Caki2 (cell line): Measurements from ENCODE around the gene TMEM220. TPM values are rescaled to one million over a fixed set of nuclear protein-coding genes. Genes with fewer than 3 reads are reported as not detected.

Experiments
- DNase-seq: peaks from one replicate; pipeline ENCODE4 v3.0.0-alpha.2; 2015; ENCODE audit warnings: low read depth
- in situ Hi-C: cut with HindIII; loops from 2 replicates; pipeline ENCODE4 v1.10.0; 2016; ENCODE audit warnings: low sequenced_read_pairs, low pct_unique_long_range_greater_than_20kb, mixed read lengths
- total RNA-seq: library from RNA; depleted of rRNA; stranded (reverse); fragments of >200 nt; shearing (Covaris generic); gene quantifications from 2 replicates; pipeline ENCODE4 v1.2.3, GENCODE V29; 2014; ENCODE audit warnings: low replicate concordance; rRNA removed

TMEM220 gene
- total RNA-seq, result 0.14 and 1.4 TPM in 2 replicates

DNA sequence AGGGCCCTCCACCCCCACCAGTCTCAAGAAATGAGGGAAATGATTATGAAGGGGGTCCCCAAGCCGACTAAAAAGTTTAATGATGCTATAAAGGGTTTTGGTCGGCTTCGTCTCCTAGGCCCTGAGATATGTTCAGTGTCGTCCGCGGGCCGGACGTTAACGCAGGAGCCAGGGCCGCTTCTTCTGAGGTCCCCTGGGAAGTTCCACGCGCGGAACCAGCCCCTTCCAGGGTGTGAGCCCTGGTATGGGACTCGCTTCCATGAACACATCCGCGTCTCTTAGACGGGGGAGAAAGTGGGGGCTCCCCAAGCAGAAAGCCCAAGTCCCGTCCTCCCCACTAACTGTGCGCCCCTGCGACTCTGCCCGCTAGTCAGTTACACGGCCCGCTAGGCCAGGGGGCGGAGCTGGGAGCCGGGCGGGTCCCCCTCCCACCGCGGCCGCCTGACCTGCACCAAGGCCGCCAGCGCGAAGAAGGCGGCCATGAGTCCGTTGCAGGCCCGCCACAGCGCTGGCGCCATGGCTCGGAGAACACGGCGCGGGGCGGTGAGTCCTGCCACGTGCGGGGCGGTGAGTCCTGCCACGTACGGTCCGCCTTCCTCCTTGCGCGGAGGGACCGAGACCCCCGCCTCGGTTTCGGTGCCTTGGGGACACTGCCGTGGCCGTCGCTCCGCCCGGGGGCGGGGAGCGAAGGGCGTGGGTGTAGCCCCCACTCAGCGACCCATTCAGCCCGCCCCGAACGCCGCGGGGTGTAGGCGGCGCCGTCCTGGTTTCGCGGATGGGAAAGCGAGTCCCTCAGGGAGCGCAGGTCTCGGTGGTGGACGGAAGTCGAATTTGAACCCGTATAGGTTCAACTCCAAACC lies at the start of gene TMEM220:
Gene TMEM220 (minus strand): TSS at position 690 of the 860 bp plus-strand sequence. CDS start 172 bp downstream, at position 518.
- in situ Hi-C loops, result no loop called here
- DNase-seq, result peak; percentile 76

GRCh38 chr17:10779609-10780008 lies 49.8 kb upstream of the TMEM220 start:
- DNase-seq, result no peak
- in situ Hi-C loops, result no loop called here

- no peak for DNase-seq
- in situ Hi-C loops, result no loop called here
Measured at GRCh38 chr17:10777890-10778289, 48.1 kb upstream of the TMEM220 start.

DNA sequence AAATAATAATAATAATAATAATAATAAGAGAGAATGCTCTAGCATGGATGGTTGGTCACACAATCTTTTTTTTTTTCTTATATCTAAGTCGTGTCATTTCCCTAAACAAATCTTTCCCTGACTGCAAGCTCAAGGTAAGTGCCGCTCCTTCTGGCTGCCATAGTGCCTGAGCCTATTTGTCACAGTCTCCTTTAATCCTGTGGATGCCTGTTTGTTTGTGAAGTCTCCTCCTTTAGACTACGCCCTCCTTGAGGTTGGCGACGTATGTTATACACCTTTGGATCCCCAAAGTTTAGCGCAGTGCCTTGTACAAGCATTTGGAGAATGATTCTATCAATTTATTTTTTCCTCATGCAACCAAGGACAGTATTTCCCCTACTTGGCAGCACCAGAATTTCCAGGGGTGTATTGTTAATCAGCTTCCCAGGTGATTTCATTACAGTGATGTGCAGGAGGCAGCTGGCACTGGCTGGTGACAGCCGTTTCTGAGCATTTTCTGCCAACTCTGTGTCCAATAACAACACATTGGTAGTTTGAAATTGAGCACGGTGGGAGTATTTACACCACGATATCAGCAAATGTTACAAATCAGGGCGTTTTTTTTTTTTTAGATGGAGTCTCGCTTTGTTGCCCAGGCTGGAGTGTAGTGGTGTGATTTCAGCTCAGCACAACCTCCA lies 47.4 kb upstream of the TMEM220 start:
- in situ Hi-C loops, result no loop called here
- DNase-seq, result no peak

- in situ Hi-C loops, result no loop called here
Measured at GRCh38 chr17:10776381-10776780, 46.6 kb upstream of the TMEM220 start.

GRCh38 chr17:10775740-10776356 lies 46.0 kb upstream of the TMEM220 start:
- DNase-seq, result no peak
- in situ Hi-C loops, result no loop called here

More at GRCh38 chr17:10776381-10776780, 46.6 kb upstream of the TMEM220 start:
- no peak for DNase-seq

GRCh38 chr17:10775058-10775457 lies 45.2 kb upstream of the TMEM220 start:
- no peak for DNase-seq
- in situ Hi-C loops, result no loop called here

- in situ Hi-C loops, result no loop called here
- no peak for DNase-seq
Measured at GRCh38 chr17:10773391-10773790, 43.6 kb upstream of the TMEM220 start.

- in situ Hi-C loops, result no loop called here
- no peak for DNase-seq
Measured at GRCh38 chr17:10772425-10773380, 42.9 kb upstream of the TMEM220 start.

GRCh38 chr17:10771148-10771547 lies 41.3 kb upstream of the TMEM220 start:
- in situ Hi-C loops, result no loop called here

DNA sequence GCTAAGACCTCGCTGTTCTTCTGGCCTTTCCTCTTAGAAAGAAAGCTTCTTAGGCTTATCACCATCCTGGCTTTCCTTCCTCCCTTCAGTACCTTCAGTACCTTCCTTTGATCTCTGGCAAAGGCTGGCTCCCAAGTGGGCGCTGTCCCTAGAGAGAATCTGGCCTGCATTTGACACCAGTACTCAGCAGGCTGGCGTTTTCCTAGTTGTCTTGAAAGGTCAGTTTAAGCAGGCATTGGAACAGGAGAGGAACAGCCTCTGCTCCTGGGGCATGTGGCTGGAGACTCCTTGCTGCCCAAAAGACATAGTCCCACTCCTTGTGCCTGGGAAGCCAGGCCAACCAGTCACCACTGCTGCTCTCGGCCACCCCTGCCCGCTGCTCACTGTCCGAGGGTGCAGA lies 40.0 kb upstream of the TMEM220 start:
- DNase-seq, result no peak
- in situ Hi-C loops, result no loop called here

More at GRCh38 chr17:10771148-10771547, 41.3 kb upstream of the TMEM220 start:
- DNase-seq, result no peak

DNA sequence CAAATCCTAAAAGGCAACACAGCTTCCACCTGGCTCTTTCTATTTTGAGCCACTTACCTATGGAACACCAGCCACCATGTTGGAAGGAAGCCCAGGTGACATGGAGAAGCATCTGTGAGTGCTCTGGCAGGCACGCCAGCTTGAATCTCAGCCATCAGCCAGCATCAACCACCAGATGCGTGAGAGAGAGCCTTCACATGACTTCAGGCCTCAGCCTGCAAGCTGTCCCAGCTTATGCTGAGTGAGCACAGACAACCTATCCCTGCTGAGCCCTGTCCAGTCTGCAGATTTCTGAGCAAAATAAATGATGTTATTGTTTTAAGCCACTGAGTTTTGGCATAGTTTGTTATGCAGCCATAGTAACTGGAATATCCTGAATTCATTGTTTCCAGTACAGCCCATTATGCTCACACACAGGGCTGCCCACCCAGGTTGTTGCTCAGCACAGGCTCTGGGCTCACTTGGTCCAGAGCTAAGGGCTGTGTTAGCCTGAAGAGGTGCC lies 39.0 kb upstream of the TMEM220 start:
- DNase-seq, result no peak
- in situ Hi-C loops, result no loop called here

DNA sequence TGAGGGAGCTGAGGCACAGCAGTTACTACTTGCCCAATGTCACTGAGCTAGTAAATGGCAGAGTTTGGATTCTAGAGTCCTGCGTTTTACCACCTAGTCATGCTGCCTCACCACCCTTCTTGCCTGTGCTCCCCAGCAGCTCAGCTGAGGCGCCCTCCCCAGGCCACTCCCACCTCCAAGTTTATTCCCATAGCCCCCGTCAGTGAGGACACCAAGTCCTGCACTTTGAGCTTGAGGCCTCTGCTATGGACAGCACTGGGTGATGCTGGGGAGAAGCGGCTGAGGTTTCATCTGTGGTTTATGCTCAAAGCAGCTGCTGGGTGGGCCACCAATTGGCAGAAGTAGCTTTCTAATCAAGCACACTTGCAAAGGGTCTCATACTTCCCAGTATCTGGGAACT lies 37.4 kb upstream of the TMEM220 start:
- DNase-seq, result no peak
- in situ Hi-C loops, result no loop called here

DNA sequence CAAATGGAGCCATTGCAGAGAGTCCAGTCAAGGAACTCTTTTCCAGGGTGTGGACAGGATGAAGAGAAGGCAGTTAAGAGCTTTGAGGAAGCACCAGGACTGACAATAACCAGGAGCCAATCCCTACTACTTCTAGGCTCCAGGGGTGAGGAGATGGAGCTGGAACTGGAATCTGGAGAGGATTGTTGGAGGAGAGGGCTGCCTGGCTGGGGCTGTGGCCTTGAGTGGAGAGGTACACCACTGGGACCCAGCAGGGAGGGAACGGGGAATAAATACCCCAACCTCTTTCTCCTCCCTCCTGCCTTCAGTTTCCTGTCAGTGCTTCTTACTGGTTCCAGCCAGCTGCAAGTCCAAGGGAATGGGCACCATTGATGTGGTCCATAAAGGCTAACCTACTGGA lies 32.2 kb upstream of the TMEM220 start:
- DNase-seq, result no peak
- in situ Hi-C loops, result no loop called here

DNA sequence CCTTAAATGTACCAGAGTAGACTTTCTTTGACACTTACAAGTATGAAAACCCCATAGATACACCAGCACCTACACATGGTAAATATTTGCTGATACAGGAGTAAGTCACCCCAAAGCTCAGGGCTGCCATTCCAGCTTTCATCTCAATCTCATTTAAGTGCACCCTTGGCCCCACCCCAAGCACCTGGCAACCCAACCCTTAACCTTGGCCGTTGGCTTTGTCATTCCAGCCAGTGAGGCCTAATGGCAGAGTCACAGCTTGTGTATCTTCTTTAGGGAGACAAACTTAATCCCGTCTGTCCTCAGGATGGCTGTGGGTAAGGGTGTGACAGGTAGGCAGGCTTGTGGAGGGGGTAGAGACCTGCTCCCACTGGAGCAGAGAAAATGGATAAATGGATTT lies 31.5 kb upstream of the TMEM220 start:
- in situ Hi-C loops, result no loop called here

DNA sequence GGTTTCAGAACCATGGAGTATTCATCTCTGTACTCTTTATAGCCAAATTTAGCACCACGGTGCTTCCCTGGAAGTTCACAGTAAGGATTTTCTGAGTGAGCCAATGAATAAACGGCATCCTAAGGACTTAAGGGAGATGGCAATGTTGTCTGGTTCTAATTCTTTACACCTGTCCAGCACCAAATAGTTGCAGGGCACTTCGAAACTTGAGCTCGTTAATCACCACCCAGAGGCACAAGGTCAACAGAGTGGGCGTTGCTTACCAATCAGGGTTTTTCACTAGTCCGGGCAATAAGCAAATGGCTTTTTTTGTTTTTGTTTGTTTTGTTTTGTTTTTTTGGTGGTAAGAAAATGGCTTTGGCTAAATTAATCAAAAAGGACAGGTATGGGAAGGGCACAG lies 28.2 kb upstream of the TMEM220 start:
- no peak for DNase-seq
- in situ Hi-C loops, result no loop called here

More for the DNA sequence above, 31.5 kb upstream of the TMEM220 start:
- no peak for DNase-seq

GRCh38 chr17:10757647-10758046 lies 27.8 kb upstream of the TMEM220 start:
- in situ Hi-C loops, result no loop called here
- DNase-seq, result no peak

DNA sequence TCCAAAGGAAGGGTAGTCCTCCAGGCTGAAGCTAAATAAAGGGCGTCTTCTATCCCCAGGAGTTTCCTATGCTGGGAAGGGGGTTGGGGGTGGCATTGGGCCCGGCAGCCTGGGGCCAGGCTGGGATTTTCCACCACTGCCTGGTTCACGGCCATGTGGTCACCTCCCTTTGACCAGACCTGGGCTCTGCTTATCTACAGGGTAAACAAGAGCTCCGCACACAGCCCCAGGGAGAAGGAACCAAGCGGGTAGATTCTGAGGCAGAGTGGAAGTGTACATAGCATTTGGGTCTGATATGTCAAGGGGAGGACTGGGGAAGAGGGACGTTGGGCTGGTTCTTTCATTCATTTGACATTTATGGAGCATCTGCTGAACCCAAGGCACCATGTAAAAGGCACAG lies 27.2 kb upstream of the TMEM220 start:
- in situ Hi-C loops, result no loop called here
- DNase-seq, result no peak
